GM19099 (cell line): Measurements from ENCODE around the gene BTN1A1.

Experiments used
- POLR2A ChIP-seq: IDR thresholded peaks from 3 replicates; pipeline ENCODE4 v1.6.1; 2011; ENCODE audit warnings: low read depth; ENCODE audit not compliant: insufficient read length; ENCODE audit errors: extremely low read depth

The BTN1A1 gene

DNA sequence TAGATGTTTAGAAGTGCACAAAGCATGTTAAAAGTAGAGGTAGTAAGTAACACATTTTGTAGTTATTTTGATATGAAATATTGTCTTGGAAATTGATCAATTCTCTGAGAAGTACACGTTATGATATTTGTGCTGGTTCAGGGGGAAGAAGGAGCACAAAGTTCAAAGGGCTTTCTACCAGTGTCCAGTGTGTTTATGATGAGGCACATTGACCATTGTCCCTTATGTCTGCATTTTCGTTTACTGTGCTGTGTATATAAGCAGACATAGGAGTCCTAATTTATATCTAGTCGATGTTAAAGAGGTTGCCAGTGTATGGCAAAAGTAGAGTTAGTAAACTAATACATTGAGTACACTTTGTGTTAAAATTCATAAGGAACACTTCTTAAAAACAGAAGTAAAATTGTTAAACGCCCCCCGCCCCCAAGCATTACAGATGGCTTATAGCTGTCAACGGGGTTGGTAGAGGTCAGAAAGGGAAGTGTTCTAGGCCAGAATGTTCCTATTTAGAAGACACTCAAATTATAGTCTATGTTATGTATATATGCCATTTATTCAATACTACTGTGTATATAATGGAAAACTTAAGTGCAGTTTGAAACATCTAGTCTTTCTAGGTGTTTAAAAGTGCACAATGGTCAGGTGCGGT is 24.7 kb downstream of the BTN1A1 start:
- TF ChIP-seq POLR2A, result no peak

DNA sequence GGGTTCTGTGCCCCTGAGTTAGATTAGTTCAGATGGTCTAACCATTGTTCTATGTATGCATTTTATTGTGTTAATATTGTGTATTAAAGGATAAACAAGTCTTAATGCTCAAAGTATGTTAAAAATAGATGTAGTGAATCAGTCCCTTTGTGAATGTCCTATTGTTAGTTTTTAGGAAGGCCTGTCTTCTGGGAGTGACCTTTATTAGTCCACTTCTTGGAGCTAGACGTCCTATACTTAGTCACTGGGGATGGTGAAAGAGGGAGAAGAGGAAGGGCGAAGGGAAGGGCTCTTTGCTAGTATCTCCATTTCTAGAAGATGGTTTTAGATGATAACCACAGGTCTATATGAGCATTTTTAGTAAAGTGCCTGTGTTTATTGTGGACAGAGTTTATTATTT is 25.7 kb downstream of the BTN1A1 start:
- TF ChIP-seq POLR2A, result no peak

DNA sequence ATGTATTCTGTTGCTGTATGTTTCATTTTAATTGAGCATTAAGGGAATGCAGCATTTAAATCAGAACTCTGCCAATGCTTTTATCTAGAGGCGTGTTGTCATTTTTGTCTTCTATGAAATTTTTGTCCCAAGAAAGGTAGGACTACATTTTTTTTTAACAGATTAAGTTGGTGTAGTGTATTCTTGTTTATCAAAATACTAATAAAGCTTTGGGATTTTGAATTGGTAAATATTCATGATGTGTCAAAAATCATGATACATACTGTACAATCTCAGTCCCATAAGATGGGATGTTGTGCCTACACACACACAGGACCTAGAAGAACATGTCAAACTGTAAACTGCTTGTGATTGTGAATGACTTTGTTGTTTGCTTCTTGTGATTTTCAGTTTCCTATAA is 26.8 kb downstream of the BTN1A1 start:
- no peak for TF ChIP-seq POLR2A

DNA sequence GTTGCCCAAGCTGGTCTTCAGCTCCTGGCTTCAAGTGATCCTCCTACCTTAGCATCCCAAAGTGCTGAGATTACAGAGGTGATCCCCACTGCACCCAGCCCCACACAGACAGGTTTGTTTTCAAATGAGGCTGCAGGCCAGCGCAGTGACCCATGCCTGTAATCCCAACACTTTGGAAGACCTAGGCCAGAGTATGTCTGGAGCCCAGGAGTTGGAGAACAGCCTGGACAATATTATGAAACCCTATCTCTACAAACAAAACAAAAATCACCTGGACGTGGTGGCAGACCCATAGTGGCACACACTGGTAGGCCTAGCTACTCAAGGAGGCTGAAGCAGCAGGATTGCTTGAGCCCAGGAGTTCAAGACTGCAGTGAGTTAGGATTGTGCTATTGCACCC is 30.1 kb downstream of the BTN1A1 start:
- no peak for TF ChIP-seq POLR2A

DNA sequence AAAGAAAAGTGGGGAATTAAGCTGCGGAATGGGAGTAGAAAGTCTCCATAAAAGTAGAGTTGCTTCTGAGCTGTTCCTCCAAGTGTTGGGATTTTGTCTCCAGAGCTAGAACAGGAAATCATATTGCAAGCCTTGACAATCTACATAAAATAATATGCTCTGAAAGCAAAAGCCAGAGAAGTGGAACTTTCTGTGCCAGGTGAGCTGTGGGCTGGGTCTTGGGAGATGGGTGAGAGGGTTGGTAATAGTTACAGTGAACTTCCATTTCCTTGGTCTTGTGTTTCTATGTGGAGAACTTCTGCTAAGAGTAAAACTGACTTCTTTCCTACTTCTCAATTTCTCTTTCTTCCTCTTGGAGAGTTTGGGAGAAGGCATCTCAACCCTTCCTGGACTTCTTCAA is 31.8 kb downstream of the BTN1A1 start:
- TF ChIP-seq POLR2A, result no peak

GRCh38 chr6:26532699-26533531 is 32.8 kb downstream of the BTN1A1 start:
- TF ChIP-seq POLR2A, result no peak

DNA sequence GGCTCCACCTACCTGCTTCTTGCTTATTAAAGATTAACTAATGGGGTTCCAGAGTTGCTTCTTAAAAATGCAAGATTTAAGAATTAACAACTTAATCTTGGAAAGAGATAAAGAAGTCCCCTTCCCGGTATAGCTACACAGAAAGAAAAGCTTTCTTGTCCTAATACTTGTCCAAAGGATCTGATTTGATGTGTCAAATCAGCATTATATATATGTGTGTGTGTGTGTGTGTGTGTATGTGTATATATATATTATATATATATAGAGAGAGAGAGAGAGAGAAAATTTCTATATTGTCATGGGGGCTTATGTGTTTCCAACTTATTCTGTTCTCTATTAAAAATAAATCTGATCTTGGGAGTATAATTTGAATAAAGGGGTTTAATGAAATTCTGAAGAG is 33.4 kb downstream of the BTN1A1 start:
- no peak for TF ChIP-seq POLR2A

GRCh38 chr6:26534681-26535465 is 34.8 kb downstream of the BTN1A1 start:
- TF ChIP-seq POLR2A, result no peak

- TF ChIP-seq POLR2A, result peak; percentile 55
Observed at GRCh38 chr6:26536571-26537159, 36.6 kb downstream of the BTN1A1 start.

DNA sequence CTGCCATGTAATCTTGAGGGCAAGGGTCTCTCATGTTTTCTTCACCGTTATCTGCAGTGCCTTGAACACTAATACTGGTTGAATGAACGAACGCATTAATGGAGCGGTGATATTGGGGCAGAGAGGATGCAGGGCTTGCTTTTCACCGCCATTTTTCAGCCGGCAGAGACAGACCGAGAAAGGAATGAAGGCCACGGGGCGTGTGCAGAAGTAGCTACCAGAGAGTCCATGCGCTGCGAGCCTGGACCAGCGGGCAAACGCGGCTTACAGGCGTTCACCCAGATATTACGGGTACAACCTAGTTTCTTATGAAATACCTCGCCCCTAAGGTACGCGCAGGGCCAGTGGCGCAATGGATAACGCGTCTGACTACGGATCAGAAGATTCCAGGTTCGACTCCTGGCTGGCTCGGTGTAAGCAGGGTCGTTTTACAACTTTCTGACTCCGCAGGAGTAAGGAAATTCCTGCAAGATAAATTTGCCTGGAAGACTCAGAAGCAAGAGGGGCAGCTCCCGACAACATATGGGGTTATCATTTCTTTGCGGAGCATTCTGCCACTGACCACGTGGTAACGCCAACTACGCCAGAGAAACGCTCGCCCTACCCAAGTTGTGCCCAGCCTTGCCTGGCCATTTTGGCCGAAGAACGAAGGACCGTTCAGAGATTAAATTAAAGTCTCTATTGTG is 37.2 kb downstream of the BTN1A1 start:
- TF ChIP-seq POLR2A, result no peak

- TF ChIP-seq POLR2A, result peak; percentile 72
Observed at GRCh38 chr6:26537846-26538571, 37.9 kb downstream of the BTN1A1 start, which contains the start of gene HMGN4. TSS of gene HMGN4 (plus strand) at chr6:26538366. CDS start at chr6:26545207, 6,841 bp downstream.

DNA sequence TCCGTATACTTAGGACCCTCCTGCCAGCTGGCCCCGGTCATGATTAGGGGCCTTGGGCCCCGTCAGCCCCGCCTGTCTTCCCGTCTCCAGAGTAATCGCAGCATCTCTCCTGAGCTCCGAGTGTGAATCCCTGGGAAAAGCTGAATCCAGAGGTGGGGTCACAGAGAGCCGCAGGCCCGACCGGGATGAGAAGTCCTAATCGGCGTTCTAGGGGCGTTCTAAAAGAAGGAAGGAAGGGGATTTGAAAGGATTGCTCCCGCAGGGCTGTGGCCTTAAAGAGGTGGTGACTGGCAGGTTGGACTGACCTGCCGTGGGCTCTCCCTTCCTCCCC is 38.4 kb downstream of the BTN1A1 start:
- TF ChIP-seq POLR2A, result no peak

- TF ChIP-seq POLR2A, result no peak
Observed at GRCh38 chr6:26539071-26539615, 39.0 kb downstream of the BTN1A1 start.

DNA sequence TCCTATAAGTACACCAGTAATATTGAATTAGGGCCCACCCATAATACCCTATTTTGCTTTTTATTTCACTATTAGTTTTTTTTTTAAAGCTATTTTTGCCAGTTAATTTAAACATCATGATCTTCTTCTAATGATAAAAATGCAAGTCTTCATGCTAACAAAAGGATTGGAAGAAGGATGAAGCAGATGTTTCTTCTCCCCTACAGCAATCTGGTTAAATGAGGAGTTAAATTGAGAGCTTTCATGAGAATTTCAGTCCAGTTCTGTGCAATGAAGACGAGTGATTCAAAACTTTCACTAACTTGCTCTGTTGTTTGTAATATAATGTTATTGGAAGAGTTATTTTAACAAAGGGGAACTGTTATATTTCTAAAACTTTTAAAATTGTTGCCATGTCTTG is 41.5 kb downstream of the BTN1A1 start:
- no peak for TF ChIP-seq POLR2A

DNA sequence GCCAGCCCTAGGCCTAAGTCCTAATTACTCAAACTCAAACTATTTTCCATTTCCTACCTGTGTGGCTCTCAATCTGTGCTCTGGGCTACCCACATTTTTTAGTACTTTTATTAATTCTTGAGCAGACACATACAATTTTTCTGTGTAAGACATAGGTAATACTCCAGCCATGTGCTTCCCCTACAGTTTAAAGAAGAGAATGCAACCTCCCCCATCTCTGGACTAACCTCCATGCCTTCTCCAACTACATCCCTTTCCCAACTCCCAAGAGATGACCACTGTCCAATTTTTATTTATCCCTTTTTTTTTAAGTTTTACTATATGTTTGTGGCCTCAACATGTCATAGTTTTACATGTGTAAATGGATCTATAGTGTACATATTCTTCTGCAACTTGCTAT is 43.9 kb downstream of the BTN1A1 start:
- no peak for TF ChIP-seq POLR2A

DNA sequence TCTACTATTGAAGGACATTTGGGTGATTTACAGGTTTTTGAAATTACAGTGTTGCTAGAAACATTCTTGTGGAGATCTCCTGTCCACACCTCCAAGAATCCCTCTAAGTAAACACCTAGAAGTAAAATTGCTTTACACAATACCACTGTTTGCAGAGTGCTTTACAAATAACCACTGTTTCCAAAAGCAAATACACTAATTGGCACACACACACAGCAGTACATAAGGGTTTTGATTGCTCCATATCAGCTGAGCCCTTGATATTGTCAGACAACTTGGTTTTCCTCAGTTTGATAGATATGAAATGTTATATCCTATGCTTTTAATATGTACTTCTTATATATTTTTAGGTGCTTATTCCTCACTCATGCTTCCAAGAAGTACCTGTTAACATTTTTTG is 44.4 kb downstream of the BTN1A1 start:
- no peak for TF ChIP-seq POLR2A
